Loucy (cell line): ENCODE results near the gene CALN1.

ENCODE experiments used
- CTCF ChIP-seq: fragments of 200-600 bp; sonication (generic); conservative IDR thresholded peaks from 2 replicates; pipeline ENCODE4 v1.5.1; 2014; ENCODE audit warnings: mild to moderate bottlenecking, antibody characterized with exemption, low read length
- EZH2phosphoT487 ChIP-seq: fragments of 200-600 bp; IDR thresholded peaks from 2 replicates; pipeline ENCODE4 v1.6.1; 2018; ENCODE audit warnings: antibody characterized with exemption, mild to moderate bottlenecking, moderate library complexity, borderline replicate concordance

- no peak for TF ChIP-seq CTCF
- no peak for TF ChIP-seq EZH2phosphoT487
Measured at GRCh38 chr7:72260406-72260805, 151.7 kb downstream of the CALN1 start.
